ENCODE results near the gene VCAN. TPM values are rescaled to one million over a fixed set of nuclear protein-coding genes. Genes with fewer than 3 reads are reported as not detected.

VCAN gene
- total and polyA plus RNA-seq, 2 experiments from 2014 or later, result 133 to 404 TPM

GRCh38 chr5:83434946-83435345, 36.6 kb upstream of the VCAN start:
- no peaks in the 10 kb centered on the region for H3K27me3 ChIP-seq (ENCODE audit: insufficient read depth)
- no peaks in the 10 kb centered on the region for H4K20me1 ChIP-seq (replicated peaks; ENCODE audit: insufficient read depth)
- Mint-ChIP-seq H3K27ac (no peak overlapping the region), H3K9me3 (peaks cover 23% of the 10 kb centered on the region), H3K4me1 (peaks cover 14% of the 10 kb centered on the region; the same call in 2 of the 3 replicates), H3K36me3 (ENCODE audit: low read depth) (peaks cover 13% of the 10 kb centered on the region; the same call in 2 of the 3 replicates), H3K27me3 (ENCODE audit: insufficient read depth, low read depth, poor library complexity) (no peaks in the 10 kb centered on the region), H3K4me3 (no peak overlapping the region)
- no peaks in the 10 kb centered on the region for H3F3A ChIP-seq (replicated peaks; ENCODE audit: low read depth)
- no peaks in the 10 kb centered on the region; the same call in 1 of the 2 replicates for H3K9me2 ChIP-seq (ENCODE audit: insufficient read depth)
- 0 out of 2 replicates have a peak, but pooled peaks cover 8% of the 10 kb centered on the region for H3K4me1 ChIP-seq (ENCODE audit: insufficient read depth)
- 0 out of 2 replicates have a peak overlapping the region, but pooled peaks have one; percentile 33 for H2AFZ ChIP-seq
- TF ChIP-seq CREB1 (CRISPR knock-in tag; IDR thresholded peaks at IDR 0.05; ENCODE audit: low read depth), result no peak
- no peak for TF ChIP-seq REST (IDR thresholded peaks at IDR 0.05; ENCODE audit: unreplicated experiment)
- no peak for TF ChIP-seq ZNF331 (CRISPR knock-in tag; IDR thresholded peaks at IDR 0.05; ENCODE audit: low read depth)
- TF ChIP-seq ETS1 (IDR thresholded peaks at IDR 0.05), result no peak
- TF ChIP-seq ZNF462 (CRISPR knock-in tag; IDR thresholded peaks at IDR 0.05), result no peak
- TF ChIP-seq POLR2AphosphoS5 (IDR thresholded peaks at IDR 0.05; ENCODE audit: low read depth), result no peak
- no peak for TF ChIP-seq JUNB (IDR thresholded peaks at IDR 0.05; ENCODE audit: unreplicated experiment)
- TF ChIP-seq CTCF (conservative IDR thresholded peaks at IDR 0.05; ENCODE audit: low read depth in 2 of 2), result no peak
- TF ChIP-seq STAT1 (IDR thresholded peaks at IDR 0.05; ENCODE audit: unreplicated experiment), result no peak
- no peak for TF ChIP-seq EZH2phosphoT487 (IDR thresholded peaks at IDR 0.05; ENCODE audit: unreplicated experiment)
- TF ChIP-seq NANOG (IDR thresholded peaks at IDR 0.05; ENCODE audit: borderline replicate concordance), result no peak
- TF ChIP-seq ZNF114 (CRISPR knock-in tag; IDR thresholded peaks at IDR 0.05), result no peak
- TF ChIP-seq EZH2 (IDR thresholded peaks at IDR 0.05; ENCODE audit: low read depth, unreplicated experiment), result no peak
- H3K79me2 ChIP-seq (replicated peaks; ENCODE audit: insufficient read depth), result no peaks in the 10 kb centered on the region
- H3K4me2 ChIP-seq, result no peak overlapping the region
- no peak overlapping the region for H3K4me3 ChIP-seq
- ATAC-seq, result no peak
- DNase-seq (ENCODE audit: low spot score), result no peak
- 0 out of 2 replicates have a peak, but pooled peaks cover 8% of the 10 kb centered on the region for H3K36me3 ChIP-seq (ENCODE audit: insufficient read depth)
- no peak overlapping the region for H3K27ac ChIP-seq (ENCODE audit: low read depth)

Data from GM23338 (cell line).